Measurements from ENCODE around the gene PPP1R1C.

PPP1R1C gene

DNA sequence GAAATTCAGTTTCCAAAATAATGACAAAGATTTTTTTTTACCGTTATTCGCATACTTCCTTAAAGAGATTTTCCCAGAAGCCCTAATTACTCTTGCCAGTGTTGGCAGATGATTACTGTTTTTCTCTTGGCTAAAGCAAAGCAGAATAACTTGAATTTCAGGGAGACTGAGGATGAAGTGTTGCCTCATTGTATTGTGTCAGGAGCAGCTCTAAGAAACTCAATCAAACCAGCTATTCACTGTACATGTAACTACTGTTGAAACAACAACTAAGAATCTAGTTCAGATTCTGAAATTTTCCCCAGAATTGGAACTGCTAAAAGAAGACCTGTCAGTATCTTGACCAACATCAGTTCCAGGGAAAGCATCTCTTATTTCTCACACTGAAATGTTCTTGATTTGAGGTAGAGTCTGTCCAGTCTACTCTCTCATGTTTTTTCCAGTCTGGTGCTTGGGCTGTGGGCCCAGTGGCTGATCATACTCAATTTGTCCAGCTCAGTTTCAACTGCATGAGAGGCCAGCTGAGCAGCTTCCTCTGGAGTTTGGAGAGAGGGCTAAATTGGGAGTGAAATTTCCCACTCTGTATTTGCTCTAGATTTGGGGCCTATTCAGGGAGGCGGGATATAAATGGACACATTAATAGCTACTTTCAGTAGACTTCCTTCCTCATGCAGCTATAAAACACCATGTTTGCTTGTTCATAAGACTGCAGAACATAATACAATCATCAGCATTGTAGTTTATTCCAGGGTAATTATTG, 78.5 kb downstream of the PPP1R1C start:
- FAIRE-seq = no peak

DNA sequence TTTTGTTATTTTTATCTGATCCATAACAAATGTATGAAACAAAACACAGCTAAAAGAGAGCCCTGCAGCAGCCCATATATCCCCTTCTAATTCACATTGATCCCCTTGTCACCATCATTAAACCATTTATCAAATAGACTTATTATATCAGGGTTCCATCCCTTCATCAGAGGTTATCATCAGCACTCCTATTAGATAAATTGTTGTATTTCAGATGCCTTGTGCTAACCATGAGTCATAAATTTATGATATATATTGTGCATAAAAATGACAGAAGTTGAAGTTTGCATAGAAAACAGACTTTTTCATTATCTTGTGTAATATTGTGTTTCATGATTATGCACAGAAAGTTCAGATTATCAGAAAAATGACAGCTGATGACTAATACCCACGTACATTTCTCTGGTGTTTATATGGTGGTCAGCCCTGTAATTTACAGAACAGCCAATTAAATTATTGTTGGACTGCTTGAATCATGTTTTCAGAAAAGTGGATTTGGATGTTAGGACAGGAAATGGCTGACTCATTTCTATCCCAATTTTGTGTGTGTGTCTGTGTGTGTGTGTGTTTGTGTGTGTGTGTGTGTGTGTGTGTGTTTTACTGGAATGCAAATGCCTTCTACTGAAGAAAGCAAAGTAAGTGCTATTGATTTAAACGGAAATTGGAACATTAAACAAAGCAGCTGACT, 80.9 kb downstream of the PPP1R1C start:
- FAIRE-seq = no peak

DNA sequence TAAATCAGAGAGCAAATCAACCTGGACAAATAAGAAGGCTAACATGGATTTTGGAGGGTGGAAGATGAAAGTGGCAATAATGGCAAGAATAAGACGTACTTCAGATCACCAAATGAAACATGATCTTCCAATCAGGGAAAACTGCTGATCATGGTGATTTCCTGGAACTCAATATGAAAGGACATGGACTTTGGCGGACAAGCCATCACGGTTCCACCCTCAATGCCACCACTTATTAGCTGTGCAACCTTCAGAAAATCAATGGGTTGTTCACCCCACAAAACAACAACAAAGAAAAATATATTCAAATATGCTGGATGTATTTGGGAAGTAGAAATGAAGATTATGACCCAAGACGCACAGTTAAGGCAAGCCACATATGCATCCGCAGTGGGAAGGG, 81.7 kb downstream of the PPP1R1C start:
- no peak for FAIRE-seq

DNA sequence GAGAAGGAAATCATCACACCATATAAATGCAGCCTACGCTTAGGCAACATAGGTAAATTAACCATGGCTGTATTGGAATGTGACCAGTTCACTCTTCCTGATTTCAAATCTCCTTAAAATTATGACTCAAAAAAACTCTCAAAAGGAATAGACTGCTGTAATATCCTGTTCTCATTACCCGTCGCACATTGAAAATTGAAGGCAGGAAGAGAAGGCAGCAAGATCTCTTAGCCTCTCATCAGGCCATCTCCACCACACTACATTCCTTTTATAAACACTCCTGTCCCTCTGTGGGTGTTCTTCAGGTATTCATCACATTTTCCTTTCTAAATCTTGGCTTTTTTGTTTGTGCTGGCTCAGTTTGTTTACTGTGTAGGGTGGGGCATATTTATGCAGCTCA, 83.2 kb downstream of the PPP1R1C start:
- no peak for FAIRE-seq

DNA sequence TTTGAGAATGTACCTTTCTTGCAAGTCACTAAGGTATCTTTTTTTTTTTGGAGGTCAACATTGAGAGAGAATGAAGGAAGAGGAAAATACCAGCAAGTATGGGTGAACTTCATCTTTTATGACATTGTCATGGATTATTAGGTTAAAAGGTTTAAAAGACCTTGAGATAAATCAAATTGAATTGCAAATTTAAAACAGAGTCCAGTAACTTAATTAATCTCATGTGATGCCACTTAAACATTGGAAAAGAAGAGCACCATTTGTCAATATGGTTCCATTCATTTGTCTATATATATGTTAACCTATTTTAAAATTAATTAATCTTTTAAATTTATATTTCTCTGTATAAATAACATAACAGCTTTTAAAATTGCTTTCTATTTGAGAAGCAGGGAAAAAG, 83.8 kb downstream of the PPP1R1C start:
- FAIRE-seq = no peak

DNA sequence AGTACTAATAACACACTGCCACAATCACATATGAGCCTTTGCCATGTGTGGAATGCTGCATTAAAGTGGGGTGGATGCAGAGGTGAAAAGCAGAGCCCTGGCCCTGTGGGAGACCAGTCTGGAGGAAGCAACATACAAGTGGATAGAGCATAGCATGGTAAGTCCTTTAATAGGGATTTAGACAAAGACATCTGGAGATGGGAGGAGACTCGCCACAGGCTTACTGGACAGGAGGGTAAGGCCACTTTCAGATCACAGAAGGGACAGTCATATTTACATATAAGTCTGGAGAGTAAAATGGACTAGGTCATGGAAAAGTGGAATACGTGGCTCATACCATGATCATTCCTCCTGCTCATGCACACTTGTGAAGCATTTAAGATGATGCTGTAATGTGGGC, 84.3 kb downstream of the PPP1R1C start:
- FAIRE-seq = no peak

DNA sequence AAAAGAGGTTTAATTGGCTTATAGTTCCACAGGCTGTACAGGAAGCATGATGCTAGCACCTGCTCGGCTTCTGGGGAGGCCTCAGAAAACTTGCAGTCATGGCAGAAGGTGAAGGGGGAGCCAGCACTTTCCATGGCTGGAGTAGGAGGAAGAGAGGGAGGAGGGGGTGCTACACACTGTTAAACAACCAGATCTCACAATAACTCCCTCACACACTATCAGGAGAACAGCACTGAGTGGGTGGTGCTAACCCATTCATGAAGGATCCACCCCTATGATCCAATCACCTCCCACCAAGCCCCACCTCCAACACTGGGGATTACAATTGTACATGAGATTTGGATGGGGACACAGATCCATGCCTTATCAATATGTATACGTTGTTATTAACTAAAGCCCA, 85.1 kb downstream of the PPP1R1C start:
- no peak for FAIRE-seq

DNA sequence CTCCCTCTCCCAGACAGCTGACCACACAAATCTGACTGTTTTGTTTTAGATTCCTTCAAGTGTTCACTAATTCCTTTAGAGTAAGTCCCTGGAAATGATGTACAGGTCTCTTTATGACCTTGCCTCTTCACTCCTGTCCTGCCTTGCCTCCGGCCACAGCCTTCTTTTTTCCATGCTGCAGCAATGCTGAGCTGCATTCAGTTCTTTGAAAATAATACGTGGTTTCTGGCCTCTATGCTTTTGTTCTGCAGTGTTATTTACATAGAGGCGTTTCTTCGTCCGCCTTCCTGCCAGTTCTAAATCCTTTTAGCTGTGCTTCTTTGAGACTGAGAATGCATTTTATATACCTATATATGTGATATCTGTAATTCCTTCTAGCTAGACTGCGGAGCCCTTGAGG, 87.2 kb downstream of the PPP1R1C start:
- FAIRE-seq = no peak

DNA sequence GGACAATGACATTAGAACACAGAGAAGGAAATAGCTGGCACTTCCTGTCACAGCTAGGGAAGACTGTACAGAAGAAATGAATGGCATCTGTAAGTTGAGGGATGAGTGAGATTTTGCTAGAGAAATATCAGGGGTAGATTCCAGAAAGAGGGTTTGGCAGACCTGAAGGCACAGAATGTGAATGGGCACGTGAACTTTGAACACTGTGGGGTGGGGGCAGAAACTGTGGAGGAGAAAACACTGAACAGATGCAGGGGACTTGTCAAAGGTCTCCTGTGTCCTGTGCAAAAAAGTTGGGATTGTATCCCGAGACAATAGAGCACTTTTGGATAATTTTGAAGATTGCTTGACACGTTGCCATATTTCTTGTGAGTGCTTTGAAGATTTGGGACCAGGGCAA, 88.0 kb downstream of the PPP1R1C start:
- no peak for FAIRE-seq

DNA sequence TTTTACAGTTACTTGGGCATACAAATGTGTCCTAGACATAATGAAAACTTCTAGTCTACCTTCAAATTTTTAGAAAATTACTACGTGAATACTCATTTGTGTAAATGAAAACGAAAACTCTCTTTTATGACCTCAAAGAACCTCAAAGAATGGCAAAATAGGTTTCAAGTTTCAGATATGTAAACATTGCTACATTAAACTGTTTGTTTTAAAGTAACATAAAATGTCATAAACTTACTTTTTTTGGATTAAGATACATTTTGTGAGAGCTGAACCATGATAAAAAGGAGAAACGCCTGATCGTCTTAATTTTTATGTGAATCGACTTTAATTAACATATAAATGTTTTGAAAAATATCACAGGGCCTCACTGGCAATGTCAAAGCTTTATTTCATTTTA, 91.4 kb downstream of the PPP1R1C start:
- no peak for FAIRE-seq

DNA sequence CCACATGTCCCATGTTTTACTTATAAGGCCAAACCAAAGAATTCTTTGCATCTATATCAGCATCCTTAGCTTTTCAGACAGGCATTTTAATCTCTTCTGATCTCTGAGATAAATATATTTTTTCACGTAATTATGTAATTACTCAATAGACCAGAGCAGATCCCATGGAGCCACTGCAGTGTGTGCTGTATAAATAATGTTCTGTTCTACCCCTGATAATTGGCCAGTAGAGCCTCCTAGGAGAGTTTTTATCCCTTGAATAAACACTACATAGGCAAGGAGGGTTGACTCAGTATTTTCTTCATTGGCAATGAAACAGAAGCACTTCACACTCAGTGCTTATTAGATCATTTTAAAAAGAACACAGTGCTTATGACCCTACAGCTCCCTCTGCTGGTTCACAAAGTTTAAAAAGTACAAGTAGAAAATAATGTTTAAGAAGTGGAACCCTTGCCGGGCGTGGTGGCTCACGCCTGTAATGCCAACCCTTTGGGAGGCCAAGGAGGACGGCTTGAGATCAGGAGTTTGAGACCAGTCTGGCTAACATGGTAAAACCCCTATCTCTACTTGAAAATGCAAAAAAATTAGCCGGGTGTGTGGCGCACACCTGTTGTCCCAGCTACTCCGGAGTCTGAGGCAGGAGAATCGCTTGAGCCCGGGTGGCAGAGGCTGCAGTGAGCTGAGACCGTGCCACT, 91.9 kb downstream of the PPP1R1C start:
- FAIRE-seq = no peak

DNA sequence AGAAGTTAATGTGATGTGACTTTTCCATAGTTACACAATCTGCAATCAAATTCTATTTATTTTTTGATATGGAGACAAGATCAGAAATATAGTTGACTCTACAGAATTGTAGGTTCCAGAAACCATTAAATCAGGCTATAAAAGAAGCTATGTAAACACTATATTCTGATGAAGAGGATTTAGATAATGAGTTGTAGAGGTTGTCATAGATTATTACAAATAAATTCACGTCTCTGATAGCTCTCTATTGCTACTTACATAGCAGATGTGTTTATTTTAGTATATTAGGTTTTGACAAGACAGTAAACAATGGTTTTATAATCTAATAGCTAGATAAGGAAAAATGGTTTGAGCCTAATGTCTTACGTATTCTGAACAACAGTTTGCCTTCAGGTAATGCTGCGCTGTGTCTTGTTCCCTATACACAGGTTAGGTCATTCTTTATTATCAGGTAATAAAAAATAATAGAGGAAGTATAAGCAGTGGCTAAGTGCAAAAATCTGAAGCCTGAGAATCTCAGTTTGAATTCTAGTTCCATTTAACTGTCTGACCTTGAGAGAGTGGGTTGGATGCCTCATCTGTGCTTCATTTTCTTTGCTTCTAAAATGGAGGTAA, 93.4 kb downstream of the PPP1R1C start:
- FAIRE-seq = no peak

DNA sequence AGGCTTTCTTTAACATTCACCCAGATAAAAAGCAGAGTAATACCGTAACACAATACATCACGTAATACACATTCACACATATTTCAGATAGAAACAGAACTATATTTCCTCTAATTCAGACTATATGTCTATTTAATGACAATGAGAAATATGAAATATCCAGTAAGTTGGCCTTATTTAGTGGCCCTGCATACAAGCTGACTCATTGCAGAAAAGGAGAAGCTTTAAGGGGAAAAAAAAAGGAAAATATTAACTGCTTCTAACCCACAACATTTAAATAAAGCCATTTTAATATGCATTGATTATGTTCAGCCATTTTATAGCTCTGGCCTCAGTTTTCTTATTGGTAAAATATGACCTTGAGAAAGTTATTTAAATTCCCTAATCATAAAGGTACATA, 94.8 kb downstream of the PPP1R1C start:
- FAIRE-seq = no peak

DNA sequence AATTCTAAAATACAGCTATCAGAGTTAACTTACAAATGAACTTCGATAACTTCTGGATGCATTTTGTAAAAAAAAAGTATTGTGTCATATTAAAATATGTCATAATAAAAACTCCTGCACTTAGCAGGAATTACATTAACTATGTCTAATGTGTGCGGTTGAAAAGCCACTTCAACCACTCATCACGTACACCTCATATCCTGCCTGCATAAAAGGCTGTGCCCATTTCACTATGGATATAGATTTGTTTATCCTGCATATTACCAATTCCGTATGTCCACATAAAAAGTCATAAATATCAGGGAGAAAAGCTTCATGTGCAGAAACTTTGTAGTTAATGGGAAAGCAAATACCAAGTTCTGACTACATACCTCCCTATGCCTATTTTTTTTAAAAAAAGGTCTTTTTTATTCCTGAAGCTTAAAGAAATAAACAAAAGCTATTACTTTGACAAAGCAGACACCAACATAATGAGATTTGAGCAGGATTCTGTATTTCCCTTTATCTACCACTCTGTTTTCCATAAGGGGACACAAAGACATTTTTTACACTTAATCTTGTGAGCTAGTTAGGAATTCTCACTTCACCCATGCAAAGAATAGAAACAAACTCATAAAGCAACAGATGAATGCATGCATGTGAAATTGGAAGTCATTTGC, 96.1 kb downstream of the PPP1R1C start:
- FAIRE-seq = no peak

DNA sequence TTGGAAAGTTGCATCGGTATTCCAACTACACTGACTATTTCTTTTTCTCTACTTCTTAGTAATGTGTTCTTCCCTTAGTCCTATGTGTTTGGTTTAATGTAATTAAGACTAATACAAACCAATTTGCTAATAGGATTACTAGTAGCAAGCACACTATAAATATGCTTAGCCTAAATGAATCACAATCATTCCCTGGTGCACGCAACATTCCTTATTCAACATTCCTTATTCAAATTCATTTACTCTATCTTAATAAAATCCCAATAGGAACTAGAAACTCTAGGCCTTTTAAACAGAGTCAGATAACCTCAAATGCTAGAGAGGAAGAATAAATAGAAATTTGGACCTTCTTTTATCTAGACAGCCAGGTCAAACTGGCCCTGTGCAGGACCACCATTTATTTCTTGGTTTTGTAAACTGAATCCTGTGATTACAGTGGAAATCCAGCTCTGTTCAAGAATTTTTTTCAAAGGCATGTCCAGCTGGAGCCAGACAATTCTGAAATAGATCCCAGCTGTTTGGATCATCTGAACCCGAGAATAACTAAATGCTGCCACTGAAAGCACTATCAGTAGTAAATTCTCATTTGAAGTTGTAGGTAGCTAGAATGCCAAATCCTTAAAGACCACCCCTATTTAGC, 103.1 kb downstream of the PPP1R1C start:
- no peak for FAIRE-seq

DNA sequence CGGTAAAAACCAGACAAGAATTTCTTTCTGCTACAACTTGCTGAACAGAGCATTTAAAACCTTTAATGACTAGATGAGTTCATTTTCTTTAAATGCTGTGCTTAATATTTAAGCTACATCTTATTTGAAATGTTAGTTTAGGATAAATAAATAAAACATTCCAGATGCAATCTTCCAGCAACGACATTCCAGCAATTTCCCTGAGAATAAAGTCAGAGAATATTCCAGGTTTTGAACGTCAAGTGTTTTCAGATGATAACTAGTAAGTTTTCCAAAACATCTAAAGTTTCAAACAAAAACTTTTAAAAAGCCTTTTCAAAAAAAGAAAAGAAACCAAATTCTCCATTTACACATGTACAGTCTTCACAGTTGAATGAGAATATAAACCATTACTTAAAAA, 104.8 kb downstream of the PPP1R1C start:
- no peak for FAIRE-seq

DNA sequence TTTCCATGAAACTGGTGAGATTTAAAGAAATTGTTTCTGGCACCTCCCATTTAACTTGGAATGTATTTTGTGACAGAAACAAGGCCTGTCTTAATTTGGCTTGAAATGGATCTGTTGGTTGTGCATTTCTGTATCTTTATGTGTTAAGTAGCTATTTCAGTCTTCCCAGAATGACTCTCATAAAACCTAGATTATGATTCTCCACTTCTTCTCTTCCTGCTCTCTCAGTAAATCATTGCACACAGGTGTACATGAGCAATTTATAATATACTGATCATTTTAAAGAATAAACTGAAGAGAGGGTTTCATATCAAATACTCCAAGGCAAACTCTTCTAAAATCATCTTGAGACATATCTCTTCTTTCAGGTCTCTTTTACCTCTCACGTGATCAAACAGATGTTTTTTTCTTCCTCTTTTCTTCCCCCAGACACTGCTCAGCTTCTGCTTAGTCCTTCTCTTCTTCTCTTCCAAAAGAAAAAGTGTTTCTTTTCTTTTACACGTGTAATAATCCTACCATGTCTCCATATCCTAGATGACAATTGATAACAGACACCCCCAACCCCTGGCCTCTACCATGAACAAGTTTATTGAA, 112.0 kb downstream of the PPP1R1C start:
- FAIRE-seq = no peak

DNA sequence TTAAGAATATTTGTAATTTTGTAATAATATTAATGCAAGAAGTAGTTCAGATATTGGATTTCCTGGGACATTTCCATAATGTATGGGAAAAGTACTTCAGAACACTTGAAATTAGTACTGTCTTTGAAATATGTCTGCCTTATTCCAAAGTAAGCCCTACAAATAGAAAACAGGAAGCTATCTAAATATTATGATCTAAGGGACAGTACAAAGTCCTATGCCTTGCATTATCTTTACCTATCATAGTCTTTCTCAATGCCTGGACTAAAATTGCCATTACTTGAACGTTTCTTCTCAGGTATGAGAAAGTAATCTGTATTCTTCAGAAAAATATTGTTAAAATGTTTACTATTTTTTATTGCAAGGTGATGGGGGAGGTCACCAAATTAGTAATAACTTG, 113.0 kb downstream of the PPP1R1C start:
- FAIRE-seq = no peak

DNA sequence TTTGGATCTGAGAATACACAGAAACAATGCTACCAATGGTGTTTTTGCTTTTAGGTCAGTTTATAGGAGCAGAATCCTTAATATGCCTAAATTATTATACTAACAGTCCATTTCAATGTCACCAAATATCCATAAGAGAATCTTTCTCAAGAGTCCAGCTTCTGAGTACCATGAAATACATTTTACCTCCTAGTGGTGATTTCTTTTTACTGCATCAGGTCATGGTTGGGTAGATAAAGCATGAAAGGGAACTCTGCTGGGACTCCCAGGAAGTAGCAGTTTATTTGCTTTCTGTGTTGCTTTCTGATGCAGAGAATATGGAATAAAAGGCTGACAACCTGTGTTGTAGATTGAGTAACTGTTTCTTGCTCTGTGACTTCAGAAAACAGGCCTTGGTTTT, 115.6 kb downstream of the PPP1R1C start:
- FAIRE-seq = no peak

DNA sequence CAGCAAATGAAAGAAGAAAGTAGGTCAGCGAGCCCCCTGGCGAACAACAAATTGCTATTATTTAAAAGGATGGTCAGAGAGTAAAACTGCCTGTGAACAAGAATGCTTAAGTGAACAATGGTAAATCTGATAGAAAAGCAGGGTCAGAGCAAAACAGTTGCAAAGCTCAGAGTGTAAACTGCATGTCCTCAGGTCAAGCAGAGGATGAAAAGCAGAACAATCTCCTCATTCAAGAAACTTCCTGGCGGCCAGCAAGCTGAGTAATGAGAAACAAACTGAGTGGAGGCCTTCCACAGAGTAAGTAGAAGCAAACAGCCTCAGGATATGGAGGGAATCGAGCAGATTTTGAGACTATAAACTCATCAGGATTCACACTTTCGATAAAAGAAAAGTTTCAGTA, 117.9 kb downstream of the PPP1R1C start:
- FAIRE-seq = no peak

DNA sequence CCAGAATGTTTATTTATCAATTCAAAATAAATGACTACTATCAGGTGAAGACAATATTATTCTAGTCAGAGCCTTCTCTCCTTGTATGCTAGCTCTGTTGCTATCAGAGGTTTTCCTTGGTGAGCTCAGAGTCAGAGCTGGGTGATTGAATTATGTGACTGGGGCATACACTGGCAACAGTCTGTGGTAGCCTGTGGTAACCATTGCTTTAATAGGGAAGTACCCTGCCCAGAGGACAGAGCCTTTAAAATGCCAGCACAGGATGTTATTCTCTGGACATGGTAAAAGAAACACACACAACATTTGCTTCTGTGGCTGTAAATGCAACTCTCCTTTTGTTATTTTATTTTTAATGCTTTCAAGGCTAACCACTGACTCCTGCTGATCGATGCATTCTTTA, 124.7 kb downstream of the PPP1R1C start:
- FAIRE-seq = no peak

DNA sequence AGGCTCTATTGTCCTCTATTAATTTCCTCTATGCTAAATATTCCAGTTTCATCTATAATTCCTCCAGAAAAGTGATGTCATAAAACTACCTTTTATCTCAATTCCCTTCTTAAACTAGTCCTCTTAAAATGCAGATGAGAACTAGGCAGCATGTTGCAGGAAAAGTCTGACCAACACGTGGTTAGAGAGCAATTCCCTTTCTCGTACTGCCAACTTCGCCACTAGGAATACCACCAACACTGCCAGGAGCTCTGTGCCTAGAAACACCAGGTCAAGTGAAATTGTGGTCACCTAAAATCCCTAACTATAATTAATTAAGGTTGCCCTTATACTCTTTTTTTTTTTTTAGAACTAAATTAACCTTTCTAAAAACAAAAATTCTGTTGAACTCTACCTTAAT, 127.7 kb downstream of the PPP1R1C start:
- FAIRE-seq = no peak
